Natural killer cell (primary cell): ENCODE measurements around the gene LAMC1. TPM values are rescaled to one million over a fixed set of nuclear protein-coding genes. Genes with fewer than 3 reads are reported as not detected.

Experiments
- ATAC-seq, 3 donors: fragments of 150-1000 bp in 2 of 3; fragments of 200-7000 bp in 1 of 3; cut with Tn5 transposase; 1 replicate in 1 of 3; 2 replicates in 2 of 3; pipeline ENCODE4 v1.10.0; 2021; ENCODE audit warnings: mild to moderate bottlenecking in 2 of 3, moderate library complexity in 2 of 3
- DNase-seq, 2 donors: peaks; one replicate each; pipeline versions ENCODE4 v3.0.0 to v3.0.0-alpha.2; 2013 to 2021; ENCODE audit warnings: mixed read lengths in 1 of 2
- H3K27ac ChIP-seq: one replicate; pipeline ENCODE4 v1.5.1; 2013; ENCODE audit warnings: mild to moderate bottlenecking, low read length
- H3K27me3 ChIP-seq: one replicate; pipeline ENCODE4 v1.6.1; 2013; ENCODE audit warnings: low read length; ENCODE audit not compliant: control insufficient read depth, insufficient read depth
- H3K36me3 ChIP-seq: one replicate; pipeline ENCODE4 v1.6.1; 2013; ENCODE audit warnings: low read length; ENCODE audit not compliant: control insufficient read depth, insufficient read depth
- H3K4me1 ChIP-seq: one replicate; pipeline ENCODE4 v1.6.1; 2013; ENCODE audit warnings: low read length; ENCODE audit not compliant: control insufficient read depth, insufficient read depth
- H3K4me3 ChIP-seq: one replicate; pipeline ENCODE4 v1.5.1; 2013; ENCODE audit warnings: low read length
- H3K9me3 ChIP-seq: one replicate; pipeline ENCODE4 v1.6.1; 2013; ENCODE audit warnings: low read length; ENCODE audit not compliant: control insufficient read depth, insufficient read depth
- H3K27ac Mint-ChIP-seq, 2 donors: one replicate each; pipeline ENCODE4 v1.8.0; 2022; ENCODE audit warnings: mild to moderate bottlenecking in 2 of 2, mixed read lengths in 2 of 2, moderate library complexity in 1 of 2
- H3K27me3 Mint-ChIP-seq, 2 donors: one replicate each; pipeline ENCODE4 v1.8.0; 2022; ENCODE audit warnings: low read depth in 2 of 2, mixed read lengths in 2 of 2
- H3K36me3 Mint-ChIP-seq: one replicate; pipeline ENCODE4 v1.8.0; 2022; ENCODE audit warnings: mixed read lengths
- H3K4me1 Mint-ChIP-seq, 2 donors: one replicate each; pipeline ENCODE4 v1.8.0; 2022; ENCODE audit warnings: mixed read lengths in 2 of 2
- H3K4me3 Mint-ChIP-seq: one replicate; pipeline ENCODE4 v1.8.0; 2022; ENCODE audit warnings: mild to moderate bottlenecking, moderate library complexity, mixed read lengths
- H3K9me3 Mint-ChIP-seq, 2 donors: one replicate each; pipeline ENCODE4 v1.8.0; 2022; ENCODE audit warnings: mixed read lengths in 2 of 2
- WGBS: methylation state at CpG from one replicate; pipeline ENCODE4 v1.1.7; 2013; ENCODE audit warnings: missing lambda C conversion rate; ENCODE audit not compliant: insufficient coverage; 5-methylcytosine and 5-hydroxymethylcytosine counted together
- intact Hi-C: fragments of 100-400 bp; cut with micrococcal nuclease; formaldehyde crosslinking; loops from one replicate; pipeline ENCODE4 v1.14.2; 2022
- total RNA-seq, 4 donors: library from RNA; stranded (reverse); fragments of 120-200 nt in 1 of 4; gene quantifications; one replicate each; pipeline versions ENCODE4 v1.2.3 to v1.2.4, GENCODE V29; 2013 to 2022
- TF ChIP-seq, protein P1 (sequence below): fragments of 200-600 bp; IDR thresholded peaks from one replicate; pipeline ENCODE4 v1.8.0; 2022; ENCODE audit warnings: antibody characterized with exemption

The LAMC1 gene
- total RNA-seq, 3 donors from 2014 or later (not counting 1 experiment from before 2014, with no cell fraction given), result 0.33 to 0.66 (median 0.58) TPM

DNA sequence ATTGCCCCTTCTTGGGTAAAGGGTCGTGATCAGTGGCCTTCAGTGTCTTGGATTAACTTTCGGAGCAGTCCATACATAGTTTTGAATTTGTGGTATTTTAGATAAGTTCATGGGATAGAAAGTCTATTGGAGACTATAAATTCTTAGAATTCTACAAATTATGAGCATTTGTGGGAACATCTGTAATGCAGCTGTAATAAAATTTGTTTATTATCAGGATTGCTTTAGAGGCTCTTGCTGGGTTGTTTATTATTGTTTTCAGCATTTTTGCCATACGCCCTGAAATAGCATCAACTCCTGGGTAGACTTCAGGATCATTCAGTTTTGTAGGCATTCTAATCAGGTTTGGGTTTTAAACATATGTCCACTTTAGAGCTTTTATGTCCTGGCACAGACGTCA, 16.1 kb downstream of the LAMC1 start:
- H3K4me1 ChIP-seq, result no peaks in the 10 kb centered on the region
- intact Hi-C loops, result no loop called here
- peaks cover 2% of the 10 kb centered on the region for H3K27me3 ChIP-seq
- TF ChIP-seq, protein P1, sequence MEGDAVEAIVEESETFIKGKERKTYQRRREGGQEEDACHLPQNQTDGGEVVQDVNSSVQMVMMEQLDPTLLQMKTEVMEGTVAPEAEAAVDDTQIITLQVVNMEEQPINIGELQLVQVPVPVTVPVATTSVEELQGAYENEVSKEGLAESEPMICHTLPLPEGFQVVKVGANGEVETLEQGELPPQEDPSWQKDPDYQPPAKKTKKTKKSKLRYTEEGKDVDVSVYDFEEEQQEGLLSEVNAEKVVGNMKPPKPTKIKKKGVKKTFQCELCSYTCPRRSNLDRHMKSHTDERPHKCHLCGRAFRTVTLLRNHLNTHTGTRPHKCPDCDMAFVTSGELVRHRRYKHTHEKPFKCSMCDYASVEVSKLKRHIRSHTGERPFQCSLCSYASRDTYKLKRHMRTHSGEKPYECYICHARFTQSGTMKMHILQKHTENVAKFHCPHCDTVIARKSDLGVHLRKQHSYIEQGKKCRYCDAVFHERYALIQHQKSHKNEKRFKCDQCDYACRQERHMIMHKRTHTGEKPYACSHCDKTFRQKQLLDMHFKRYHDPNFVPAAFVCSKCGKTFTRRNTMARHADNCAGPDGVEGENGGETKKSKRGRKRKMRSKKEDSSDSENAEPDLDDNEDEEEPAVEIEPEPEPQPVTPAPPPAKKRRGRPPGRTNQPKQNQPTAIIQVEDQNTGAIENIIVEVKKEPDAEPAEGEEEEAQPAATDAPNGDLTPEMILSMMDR, result no peak
- Mint-ChIP-seq H3K4me1 (no peaks in the 10 kb centered on the region), H3K36me3 (no peaks in the 10 kb centered on the region), H3K27me3 (peaks cover 20 to 50% of the 10 kb centered on the region in 2 donors), H3K9me3 (no peaks in the 10 kb centered on the region), H3K4me3 (no peak overlapping the region), H3K27ac (no peak overlapping the region)
- 90% methylated on average over 4 of the region's 4 CpGs for WGBS
- no peaks in the 10 kb centered on the region for H3K36me3 ChIP-seq
- ATAC-seq, result no peak
- no peak for DNase-seq
- no peak overlapping the region for H3K27ac ChIP-seq
- H3K4me3 ChIP-seq, result no peak overlapping the region
- no peaks in the 10 kb centered on the region for H3K9me3 ChIP-seq

DNA sequence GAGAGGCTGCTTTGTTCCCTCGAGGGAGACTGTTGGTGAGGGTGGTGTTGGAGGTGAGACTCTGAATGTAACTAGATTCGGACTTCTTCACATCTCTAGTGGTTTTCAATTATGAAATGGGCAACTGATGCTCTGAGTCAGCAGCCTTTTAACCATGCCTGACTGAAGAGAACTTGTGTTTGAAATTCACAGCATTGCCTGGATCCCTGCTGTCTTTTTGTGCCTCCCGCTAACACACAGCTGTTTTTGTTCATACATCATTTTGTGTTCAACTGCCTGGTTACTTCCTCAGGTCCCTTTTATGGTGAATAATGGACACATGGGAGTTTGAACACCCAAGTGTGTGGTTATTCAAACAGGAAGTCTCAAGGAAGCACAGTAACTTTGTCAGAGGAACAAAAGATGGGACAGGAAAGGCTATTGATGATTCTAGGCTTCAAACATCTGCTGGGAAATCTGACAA, 16.8 kb downstream of the LAMC1 start:
- H3K27ac Mint-ChIP-seq, result no peak overlapping the region
- DNase-seq (no peak), ATAC-seq (no peak)
- Histone ChIP-seq H3K27me3 (peaks cover 2% of the 10 kb centered on the region), H3K4me3 (no peak overlapping the region), H3K9me3 (no peaks in the 10 kb centered on the region), H3K36me3 (no peaks in the 10 kb centered on the region), H3K4me1 (no peaks in the 10 kb centered on the region), H3K27ac (no peak overlapping the region)
- no peaks in the 10 kb centered on the region for H3K9me3 Mint-ChIP-seq
- TF ChIP-seq, protein P1, result no peak
- no peak overlapping the region for H3K4me3 Mint-ChIP-seq
- no peaks in the 10 kb centered on the region for H3K4me1 Mint-ChIP-seq
- H3K36me3 Mint-ChIP-seq, result no peaks in the 10 kb centered on the region
- 3% methylated on average over 3 of the region's 3 CpGs for WGBS
- H3K27me3 Mint-ChIP-seq, result peaks cover 16 to 54% of the 10 kb centered on the region in 2 donors
- intact Hi-C loops, result no loop called here

DNA sequence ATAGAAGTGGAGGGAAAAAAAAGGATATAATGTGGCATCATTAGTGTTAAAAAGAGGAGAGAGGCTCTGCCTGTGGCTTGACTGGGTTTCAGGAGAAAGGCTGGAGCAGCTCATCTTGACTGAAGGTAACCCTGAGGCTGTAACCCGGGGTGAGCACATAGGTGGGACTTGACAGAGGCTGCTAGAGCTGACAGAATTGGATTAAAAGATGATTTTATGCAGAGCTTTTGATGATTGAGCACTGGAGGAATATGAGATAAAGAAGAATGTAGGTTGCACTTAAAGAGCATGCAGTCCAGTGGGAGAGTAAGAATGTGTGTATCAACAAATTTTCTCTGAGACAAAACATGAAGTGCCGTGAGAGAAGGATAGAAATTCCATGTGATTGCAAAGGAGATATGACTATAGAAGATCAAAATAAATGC, 17.3 kb downstream of the LAMC1 start:
- H3K27me3 Mint-ChIP-seq, result peaks cover 16 to 54% of the 10 kb centered on the region in 2 donors
- H3K9me3 Mint-ChIP-seq, result no peaks in the 10 kb centered on the region
- DNase-seq (no peak), ATAC-seq (no peak)
- WGBS, result 76% methylated on average over 2 of the region's 2 CpGs
- no peaks in the 10 kb centered on the region for H3K36me3 ChIP-seq
- no peaks in the 10 kb centered on the region for H3K4me1 Mint-ChIP-seq
- TF ChIP-seq, protein P1, result no peak
- H3K27ac Mint-ChIP-seq, result no peak overlapping the region
- H3K9me3 ChIP-seq, result no peaks in the 10 kb centered on the region
- no peak overlapping the region for H3K4me3 ChIP-seq
- no peak overlapping the region for H3K4me3 Mint-ChIP-seq
- H3K36me3 Mint-ChIP-seq, result no peaks in the 10 kb centered on the region
- intact Hi-C loops, result no loop called here
- no peaks in the 10 kb centered on the region for H3K4me1 ChIP-seq
- peaks cover 2% of the 10 kb centered on the region for H3K27me3 ChIP-seq
- no peak overlapping the region for H3K27ac ChIP-seq

DNA sequence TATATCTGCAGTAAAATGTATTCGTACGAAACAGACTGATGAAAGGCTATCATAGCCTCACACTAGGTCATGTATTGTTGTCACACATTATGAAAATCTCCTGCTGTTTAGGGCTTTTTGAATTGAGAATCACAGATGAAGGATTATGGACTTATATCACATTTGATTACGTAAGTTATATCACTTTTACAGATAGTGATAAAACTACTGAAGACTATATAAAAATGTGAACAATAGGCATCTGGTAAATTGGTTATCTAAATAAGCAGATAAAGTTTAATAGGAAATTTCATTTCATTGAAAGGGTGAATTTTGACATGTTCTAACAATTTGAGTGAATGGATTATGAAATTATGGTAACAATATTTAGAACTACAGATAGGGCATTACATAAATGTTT, 20.0 kb downstream of the LAMC1 start:
- H3K4me1 ChIP-seq, result no peaks in the 10 kb centered on the region
- intact Hi-C loops, result no loop called here
- no CpG with 5 or more reads among the region's 3 CpGs for WGBS
- H3K4me1 Mint-ChIP-seq, result no peaks in the 10 kb centered on the region
- peaks cover 2% of the 10 kb centered on the region for H3K27me3 ChIP-seq
- no peak overlapping the region for H3K27ac Mint-ChIP-seq
- H3K9me3 Mint-ChIP-seq, result no peaks in the 10 kb centered on the region
- DNase-seq (no peak), ATAC-seq (no peak)
- no peaks in the 10 kb centered on the region for H3K36me3 ChIP-seq
- TF ChIP-seq, protein P1, result no peak
- H3K9me3 ChIP-seq, result no peaks in the 10 kb centered on the region
- H3K27me3 Mint-ChIP-seq, result peaks cover 16 to 52% of the 10 kb centered on the region in 2 donors
- H3K27ac ChIP-seq, result no peak overlapping the region
- H3K4me3 Mint-ChIP-seq, result no peak overlapping the region
- H3K4me3 ChIP-seq, result no peak overlapping the region
- no peaks in the 10 kb centered on the region for H3K36me3 Mint-ChIP-seq
